HG03097 (cell line): ENCODE data around the gene AIFM1.

Experiments used
- ATAC-seq: cut with Tn5 transposase; IDR thresholded peaks from one replicate; pipeline ENCODE4 v1.9.1; 2021; ENCODE audit not compliant: unreplicated experiment, low FRiP score

Gene AIFM1

DNA sequence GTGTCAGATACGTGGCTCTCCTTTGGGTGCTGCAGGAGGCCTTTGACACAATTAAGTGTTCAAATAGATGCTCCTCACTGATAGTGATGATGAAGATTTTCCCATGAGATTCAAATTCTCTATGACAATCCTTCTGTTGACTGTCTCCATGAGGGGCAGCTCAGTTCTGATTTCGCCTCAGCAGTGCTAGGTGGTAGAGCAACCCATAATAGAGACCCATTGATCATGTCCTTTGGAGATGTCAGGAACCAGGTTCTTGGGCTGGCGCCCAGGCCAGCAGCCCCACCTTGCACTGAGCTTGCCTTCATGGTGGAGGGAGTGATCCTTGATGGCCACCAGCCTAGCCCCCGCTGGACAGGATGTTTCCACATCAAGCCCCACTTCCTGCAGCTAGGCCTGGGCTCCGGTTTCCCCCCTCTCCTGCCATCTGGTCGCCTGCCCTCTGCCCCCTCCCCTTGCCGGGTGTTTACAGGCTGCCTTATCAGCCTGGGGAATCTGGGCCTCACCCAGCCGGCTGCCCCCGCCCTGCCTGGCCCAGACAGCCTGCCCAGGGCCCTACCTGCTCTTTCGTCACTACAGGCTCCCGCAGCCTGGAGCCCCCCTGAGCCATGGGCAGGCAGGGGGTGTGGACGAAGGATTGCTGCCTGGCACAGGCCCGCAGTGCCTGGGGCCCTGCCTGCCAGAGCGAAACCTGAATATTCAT lies 68.0 kb downstream of the AIFM1 start:
- ATAC-seq: no peak

- no peak for ATAC-seq
These were observed 70.2 kb downstream of the AIFM1 start for GRCh38 chrX:130095249-130096030.

- no peak for ATAC-seq
These were observed 70.9 kb downstream of the AIFM1 start for GRCh38 chrX:130094696-130095095.

GRCh38 chrX:130093271-130093670 lies 72.4 kb downstream of the AIFM1 start:
- no peak for ATAC-seq

GRCh38 chrX:130091980-130092522 lies 73.6 kb downstream of the AIFM1 start:
- peak; percentile 97 for ATAC-seq

GRCh38 chrX:130090364-130090763 lies 75.3 kb downstream of the AIFM1 start:
- no peak for ATAC-seq

DNA sequence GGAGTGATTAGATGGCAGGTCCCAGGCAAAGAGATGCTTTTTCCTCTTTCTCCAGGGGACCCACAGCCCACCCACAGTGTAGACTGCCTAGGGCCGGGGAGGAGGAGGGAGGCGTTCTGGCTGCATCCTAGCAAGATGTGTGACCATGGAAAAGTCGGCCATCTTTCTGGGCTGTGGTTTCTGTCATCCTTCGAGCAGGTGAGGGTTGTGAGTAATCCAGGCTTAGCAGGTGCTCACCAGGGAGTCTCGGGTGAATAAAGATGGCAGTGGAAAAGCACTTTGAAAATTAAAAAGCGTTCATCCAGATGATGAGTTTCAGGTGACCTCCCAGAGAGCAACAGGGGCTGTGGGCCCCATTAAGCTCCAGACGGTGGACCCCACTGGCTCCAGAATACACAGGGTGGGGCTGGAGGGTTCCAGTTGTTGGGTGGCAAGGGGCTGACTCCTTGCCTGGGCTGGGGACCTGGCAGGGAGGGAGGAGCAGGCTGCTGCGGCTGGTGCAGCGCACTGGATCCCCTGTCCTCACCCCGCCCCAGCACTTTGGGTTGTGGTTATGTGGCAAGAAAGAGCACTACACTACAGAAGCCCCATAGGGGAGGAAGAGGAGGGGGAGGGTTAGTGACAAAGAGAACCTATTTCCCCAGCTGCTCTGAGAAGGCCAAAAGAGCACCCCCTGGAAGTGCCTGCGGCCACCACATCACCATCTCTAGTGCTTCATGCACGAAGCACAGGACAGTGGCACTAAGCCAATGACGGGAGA lies 79.0 kb downstream of the AIFM1 start:
- no peak for ATAC-seq

GRCh38 chrX:130085551-130086446 lies 79.8 kb downstream of the AIFM1 start:
- no peak for ATAC-seq

DNA sequence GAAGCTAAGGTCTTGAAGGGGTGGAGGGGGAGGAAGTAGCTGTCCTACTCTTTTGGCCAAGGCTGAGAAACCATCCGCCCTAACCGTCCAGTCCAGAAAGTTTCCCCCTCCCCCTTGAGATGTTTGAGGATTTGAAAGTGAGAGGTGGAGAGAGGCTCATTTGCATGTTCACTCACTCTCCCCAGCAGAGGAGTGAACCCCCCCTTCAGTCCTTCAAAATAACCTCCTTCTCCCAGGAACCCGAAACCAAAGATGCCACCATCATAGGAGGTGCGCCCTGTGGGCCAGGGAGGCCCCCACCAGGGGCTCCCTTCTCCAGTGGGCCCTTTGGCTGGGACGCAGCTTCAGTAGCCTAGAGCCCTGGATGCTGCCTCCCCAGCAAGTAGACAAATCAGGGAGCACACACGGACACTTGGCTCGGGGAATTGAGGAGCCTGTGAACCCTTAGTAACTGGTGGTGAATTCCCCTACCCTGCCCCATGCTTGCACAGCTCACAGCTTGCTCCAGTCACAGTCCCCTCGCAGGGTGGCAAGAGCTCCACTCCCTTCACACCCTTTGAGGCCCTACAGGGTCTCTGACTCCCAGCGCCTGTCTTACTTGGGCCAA lies 80.9 kb downstream of the AIFM1 start:
- ATAC-seq: peak; percentile 44

GRCh38 chrX:130083656-130084382 lies 81.8 kb downstream of the AIFM1 start:
- ATAC-seq: no peak

GRCh38 chrX:130083107-130083490 lies 82.5 kb downstream of the AIFM1 start:
- no peak for ATAC-seq

DNA sequence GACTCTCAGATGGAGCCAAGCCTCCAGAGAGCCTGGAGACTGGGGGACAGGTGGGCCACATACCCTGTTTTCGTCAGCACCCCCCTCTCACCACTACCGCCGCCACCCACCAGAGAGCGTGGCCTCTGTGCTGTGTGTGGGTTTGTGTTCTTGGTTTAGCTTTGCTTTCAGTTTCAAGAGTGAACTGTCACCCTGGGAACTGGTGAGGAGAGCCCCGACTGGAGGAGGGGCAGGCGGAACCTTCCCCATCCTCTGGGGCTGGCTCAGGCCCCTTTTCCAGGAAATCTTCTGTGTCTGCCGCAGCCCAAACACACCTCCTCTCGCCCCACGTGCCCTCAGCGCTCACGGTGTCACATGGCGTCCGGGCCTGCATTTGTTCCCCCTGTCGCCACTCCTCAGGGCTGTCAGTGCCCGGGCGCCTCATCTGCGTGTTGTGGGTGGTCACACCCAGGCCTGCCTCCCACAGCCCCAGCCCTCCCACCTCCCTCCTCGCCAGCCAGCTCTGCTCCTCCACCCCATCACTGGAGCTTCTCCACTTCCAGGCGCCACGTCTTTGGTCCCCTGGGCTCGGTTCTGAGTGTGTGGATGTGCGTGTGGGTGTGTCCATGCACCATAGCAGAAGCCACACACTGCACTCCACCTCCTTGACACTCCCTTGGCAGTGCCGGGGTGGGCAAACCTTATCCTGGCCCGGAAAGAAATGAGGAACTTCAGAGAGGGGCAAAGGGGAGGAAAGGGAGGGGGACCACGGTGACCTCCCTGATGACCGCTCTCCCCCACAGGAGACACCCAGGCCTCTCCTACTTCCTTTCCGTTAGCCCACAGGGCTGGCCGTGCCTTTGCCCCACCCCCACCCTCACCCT lies 83.2 kb downstream of the AIFM1 start:
- ATAC-seq: peak; percentile 36

- ATAC-seq: no peak
These were observed 84.1 kb downstream of the AIFM1 start for GRCh38 chrX:130081421-130082045.

DNA sequence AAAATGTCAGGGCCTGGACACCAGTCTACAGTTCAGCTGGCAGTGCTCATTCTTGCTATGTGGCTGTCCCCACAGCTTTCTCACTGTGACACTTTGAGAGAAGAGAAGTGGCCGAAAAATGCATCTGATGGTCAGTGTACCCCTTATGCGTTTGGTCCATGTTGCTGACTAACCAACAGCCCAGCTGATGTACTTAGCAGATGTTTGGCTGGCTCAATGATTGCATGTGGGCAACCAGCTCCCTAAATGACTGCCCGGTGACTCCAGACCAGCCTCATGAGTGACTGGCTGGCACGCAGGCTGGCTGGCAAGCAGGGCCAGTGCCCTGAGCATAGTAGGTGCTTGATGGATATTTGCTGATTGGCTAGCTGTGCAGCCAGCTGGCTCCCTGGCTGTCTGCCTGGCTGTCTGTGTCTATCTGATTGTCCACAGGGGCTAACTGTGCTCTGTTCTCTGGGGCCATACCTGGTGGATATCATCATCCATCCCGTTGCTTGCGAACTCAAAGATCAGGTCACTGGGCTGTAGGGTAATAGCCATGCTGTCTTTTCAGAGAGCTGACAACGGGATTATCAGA lies 84.8 kb downstream of the AIFM1 start:
- no peak for ATAC-seq

DNA sequence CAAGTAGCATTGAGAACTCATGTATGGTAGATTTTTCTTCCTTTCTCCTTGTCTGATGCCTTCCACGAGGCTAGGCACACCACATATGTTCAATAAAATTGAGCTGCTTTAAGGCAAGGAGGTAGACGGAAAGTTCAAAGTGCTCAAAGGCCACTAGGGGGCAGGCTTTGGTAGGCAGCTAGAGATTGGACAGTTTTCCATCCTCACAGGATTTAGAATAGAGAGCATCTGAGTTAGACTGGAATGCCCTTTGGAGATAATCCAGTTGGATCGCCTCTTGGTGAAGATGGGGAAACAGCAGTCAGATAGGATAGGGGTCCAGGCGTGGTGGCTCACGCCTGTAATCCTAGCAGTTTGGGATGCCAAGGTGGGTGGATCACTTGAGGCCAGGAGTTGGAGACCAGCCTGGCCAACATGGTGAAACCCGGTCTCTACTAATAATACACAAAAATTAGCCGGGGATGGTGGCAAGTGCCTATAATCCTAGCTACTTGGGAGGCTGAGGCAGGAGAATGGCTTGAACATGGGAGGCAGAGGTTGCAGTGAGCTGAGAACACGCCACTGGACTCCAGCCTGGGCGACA lies 85.7 kb downstream of the AIFM1 start:
- no peak for ATAC-seq
